ENCODE data around the gene TMEM272. TPM values are rescaled to one million over a fixed set of nuclear protein-coding genes. Genes with fewer than 3 reads are reported as not detected.

TMEM272 gene
- total and polyA plus RNA-seq, 2 donors (not counting 3 experiments of a cell fraction or from before 2014, with no cell fraction given), result not detected

GRCh38 chr13:51826606-51827005, 18.4 kb downstream of the TMEM272 start:
- no TSS peak for BruUV-seq (replicated peaks)
- intact Hi-C loops (cut with micrococcal nuclease), result no loop called here
- H3K9me3 ChIP-seq (replicated peaks; ENCODE audit: control insufficient read depth, insufficient read depth, low read length), result no peaks in the 10 kb centered on the region
- no peak for TF ChIP-seq JUN (IDR thresholded peaks at IDR 0.05; ENCODE audit: borderline replicate concordance, insufficient read depth, insufficient read length, low read depth)
- TF ChIP-seq POLR2A (IDR thresholded peaks at IDR 0.05; ENCODE audit: low read depth, low read length), result no peak
- no peak for TF ChIP-seq POLR2AphosphoS5 (IDR thresholded peaks at IDR 0.05; ENCODE audit: insufficient read depth, low read depth, low read length)
- TF ChIP-seq MYC (IDR thresholded peaks at IDR 0.05; ENCODE audit: low read depth, low read length), result no peak
- TF ChIP-seq GATA2 (IDR thresholded peaks at IDR 0.05; ENCODE audit: insufficient read depth, insufficient read length, low read depth, low read length), result no peak
- no peak for TF ChIP-seq EZH2 (IDR thresholded peaks at IDR 0.05; ENCODE audit: borderline replicate concordance, low read depth, low read length, severe bottlenecking)
- TF ChIP-seq FOS (IDR thresholded peaks at IDR 0.05; ENCODE audit: borderline replicate concordance, insufficient read depth, low read length), result no peak
- TF ChIP-seq CTCF (IDR thresholded peaks at IDR 0.05; ENCODE audit: extremely low read depth in 1 of 2, insufficient read depth in 1 of 2, low read depth in 1 of 2, low read length in 2 of 2), result no peak
- TF ChIP-seq MAX (IDR thresholded peaks at IDR 0.05; ENCODE audit: insufficient read depth, insufficient read length), result no peak
- no peak for DNase-seq (ENCODE audit: low read depth, low spot score)
- no peak overlapping the region for H2AFZ ChIP-seq (ENCODE audit: low read depth, low read length)
- CTCF ChIA-PET, result interaction anchor here (4.0 kb wide), 1 partner anchor 12 kb away, joined by 19 read pairs; no protein-coding TSS in a partner anchor
- no peaks in the 10 kb centered on the region for H3K36me3 ChIP-seq (ENCODE audit: control insufficient read depth in 2 of 2, extremely low read depth in 1 of 2, insufficient read depth in 2 of 2, low read length in 2 of 2)
- no peak overlapping the region for H3K4me3 ChIP-seq (replicated peaks in 1 of 3; ENCODE audit: insufficient read depth in 1 of 3, low read depth in 1 of 3, low read length in 3 of 3)
- peaks cover 3 to 4% of the 10 kb centered on the region in 2 experiments for H3K27me3 ChIP-seq (ENCODE audit: control insufficient read depth in 2 of 2, insufficient read depth in 2 of 2, low read length in 2 of 2)
- H3K4me1 ChIP-seq (ENCODE audit: control insufficient read depth, extremely low read depth, insufficient read depth, low read length), result no peaks in the 10 kb centered on the region
- H4K20me1 ChIP-seq (replicated peaks; ENCODE audit: control insufficient read depth, extremely low read depth, insufficient read depth, low read length), result no peaks in the 10 kb centered on the region
- no peak overlapping the region for H3K9ac ChIP-seq (replicated peaks; ENCODE audit: extremely low read depth, insufficient read depth, low read length)
- no peak for FAIRE-seq
- no peak overlapping the region for H3K4me2 ChIP-seq (ENCODE audit: insufficient read depth, low read length)
- POLR2A ChIA-PET, result no interaction called here
- dilution Hi-C loops (cut with MboI; ENCODE audit: extremely low pct_ligation_motif_present, low sequenced_read_pairs), result no loop called here
- no peaks in the 10 kb centered on the region for H3K9me1 ChIP-seq (replicated peaks; ENCODE audit: control insufficient read depth, extremely low read depth, insufficient read depth, low read length)
- H3K27ac ChIP-seq (ENCODE audit: insufficient read depth, low read depth, low read length), result no peak overlapping the region
- H3K79me2 ChIP-seq (ENCODE audit: control insufficient read depth, insufficient read depth, low read length), result no peaks in the 10 kb centered on the region

All from endothelial cell of umbilical vein (primary cell).